HUES48 (cell line): ENCODE data around the gene AMDHD1.
"Not testable (repeated sequence)": the region's sequence is repeated elsewhere in the genome, so short reads cannot be mapped to it uniquely, and the experiment has no call there.

Experiments
- H3K27ac ChIP-seq: one replicate; pipeline ENCODE4 v1.7.0; 2013; ENCODE audit warnings: low read depth, low read length, inconsistent platforms
- H3K27me3 ChIP-seq: 2 replicates; pipeline ENCODE4 v1.6.1; 2013; ENCODE audit warnings: mild to moderate bottlenecking, low read length; ENCODE audit not compliant: control insufficient read depth, insufficient read depth
- H3K36me3 ChIP-seq: 2 replicates; pipeline ENCODE4 v1.6.1; 2013; ENCODE audit warnings: low read length; ENCODE audit not compliant: control insufficient read depth, insufficient read depth
- H3K4me1 ChIP-seq: 2 replicates; pipeline ENCODE4 v1.6.1; 2013; ENCODE audit warnings: mild to moderate bottlenecking, low read length; ENCODE audit not compliant: control insufficient read depth, insufficient read depth
- H3K4me3 ChIP-seq: 2 replicates; pipeline ENCODE4 v1.5.1; 2013; ENCODE audit warnings: mild to moderate bottlenecking, low read depth, low read length
- H3K9ac ChIP-seq: 2 replicates; pipeline ENCODE4 v1.6.1; 2013; ENCODE audit warnings: mild to moderate bottlenecking, low read depth, low read length, moderate library complexity
- H3K9me3 ChIP-seq: 2 replicates; pipeline ENCODE4 v1.6.1; 2013; ENCODE audit warnings: low read length; ENCODE audit not compliant: control insufficient read depth, insufficient read depth

The AMDHD1 gene

DNA sequence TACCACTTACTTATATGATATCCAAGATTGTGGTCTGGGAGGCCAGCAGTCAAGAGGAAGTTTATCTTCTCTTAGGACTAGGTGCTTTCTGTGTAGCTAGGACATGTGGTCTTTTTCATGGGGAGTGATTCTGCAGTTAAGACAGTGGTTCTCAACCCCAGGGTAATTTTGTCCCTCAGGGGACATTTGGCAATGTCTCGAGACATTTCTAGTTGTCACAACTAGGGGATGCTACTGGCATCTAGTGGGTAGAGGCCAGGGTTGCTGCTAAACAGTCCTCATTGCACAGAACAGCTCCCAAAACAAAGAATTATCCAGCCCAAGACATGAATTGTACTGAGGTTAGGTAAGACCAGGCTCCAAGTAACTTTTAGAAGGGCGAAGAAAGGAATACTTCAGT, 20.0 kb downstream of the AMDHD1 start:
- H3K4me1 ChIP-seq: no peaks in the 10 kb centered on the region
- no peak overlapping the region for H3K27ac ChIP-seq
- H3K9me3 ChIP-seq: no peaks in the 10 kb centered on the region

DNA sequence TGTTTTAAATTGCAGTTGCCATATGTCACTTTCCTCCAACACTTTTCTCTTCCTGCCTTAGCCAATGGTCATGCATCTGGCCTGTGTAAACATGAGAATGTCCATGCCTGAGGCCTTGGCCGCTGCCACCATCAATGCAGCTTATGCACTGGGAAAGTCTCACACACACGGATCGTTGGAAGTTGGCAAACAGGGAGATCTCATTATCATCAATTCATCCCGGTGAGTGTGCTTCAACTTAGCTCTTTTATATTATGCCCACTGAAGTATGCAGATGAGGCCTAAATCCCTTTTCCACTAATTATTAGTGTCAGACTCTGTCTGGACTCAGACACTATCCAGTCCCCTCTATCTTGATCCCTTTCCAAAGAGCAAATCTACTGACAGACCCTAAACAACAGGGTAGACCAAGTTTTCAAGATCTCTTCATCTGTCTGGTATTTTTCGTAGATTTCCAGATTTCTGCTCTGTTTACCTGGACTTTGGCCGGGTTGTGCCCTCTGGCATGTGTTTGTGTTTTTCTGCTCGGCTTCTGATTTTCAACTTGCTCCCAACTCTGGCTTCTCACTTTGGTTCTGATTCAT, 23.2 kb downstream of the AMDHD1 start:
- H3K9ac ChIP-seq: no peak overlapping the region
- no peaks in the 10 kb centered on the region for H3K9me3 ChIP-seq
- H3K27me3 ChIP-seq: no peaks in the 10 kb centered on the region
- H3K4me1 ChIP-seq: peaks cover 8% of the 10 kb centered on the region
- no peaks in the 10 kb centered on the region for H3K36me3 ChIP-seq
- no peak overlapping the region for H3K4me3 ChIP-seq
- no peak overlapping the region for H3K27ac ChIP-seq

More for the DNA sequence above, 20.0 kb downstream of the AMDHD1 start:
- Histone ChIP-seq H3K9ac (no peak overlapping the region), H3K36me3 (no peaks in the 10 kb centered on the region), H3K27me3 (no peaks in the 10 kb centered on the region), H3K4me3 (no peak overlapping the region)

DNA sequence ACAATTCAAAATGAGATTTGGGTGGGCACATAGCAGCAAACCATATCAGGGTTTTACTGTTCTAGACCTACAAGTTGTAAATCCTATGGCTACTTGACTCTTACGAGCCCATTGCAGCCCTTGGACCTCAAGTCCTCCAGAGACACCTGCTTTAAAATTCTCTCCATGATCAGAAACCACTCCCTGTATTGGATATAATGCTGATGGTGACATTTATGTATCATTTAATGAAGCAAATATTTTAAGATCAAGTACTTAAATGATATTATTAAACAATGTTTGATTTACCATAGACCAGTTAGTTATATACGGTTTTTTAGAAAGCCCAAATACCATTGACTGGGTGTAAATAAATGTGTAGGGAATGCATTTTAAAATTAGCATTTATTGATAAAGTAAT, 24.2 kb downstream of the AMDHD1 start:
- H3K9me3 ChIP-seq: no peaks in the 10 kb centered on the region
- no peaks in the 10 kb centered on the region for H3K36me3 ChIP-seq
- no peak overlapping the region for H3K27ac ChIP-seq
- peaks cover 10% of the 10 kb centered on the region for H3K4me1 ChIP-seq
- H3K27me3 ChIP-seq: no peaks in the 10 kb centered on the region
- no peak overlapping the region for H3K9ac ChIP-seq
- no peak overlapping the region for H3K4me3 ChIP-seq

DNA sequence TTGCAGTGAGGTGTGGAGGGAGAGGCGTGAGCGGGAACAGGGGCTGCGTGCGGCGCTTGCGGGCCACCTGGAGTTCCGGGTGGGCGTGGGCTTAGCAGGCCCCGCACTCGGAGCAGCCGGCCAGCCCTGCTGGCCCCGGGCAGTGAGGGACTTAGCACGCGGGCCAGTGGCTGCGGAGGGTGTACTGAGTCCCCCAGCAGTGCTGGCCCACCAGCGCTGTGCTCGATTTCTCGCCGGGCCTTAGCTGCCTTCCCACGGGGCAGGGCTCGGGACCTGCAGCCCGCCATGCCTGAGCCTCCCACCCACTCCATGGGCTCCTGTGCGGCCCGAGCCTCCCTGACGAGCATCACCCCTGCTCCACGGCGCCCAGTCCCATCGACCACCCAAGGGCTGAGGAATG, 26.0 kb downstream of the AMDHD1 start:
- H3K9ac ChIP-seq, H3K36me3 ChIP-seq, H3K27ac ChIP-seq, H3K4me3 ChIP-seq, H3K27me3 ChIP-seq, H3K9me3 ChIP-seq: not testable (repeated sequence)
- H3K4me1 ChIP-seq: peaks cover 10% of the 10 kb centered on the region

DNA sequence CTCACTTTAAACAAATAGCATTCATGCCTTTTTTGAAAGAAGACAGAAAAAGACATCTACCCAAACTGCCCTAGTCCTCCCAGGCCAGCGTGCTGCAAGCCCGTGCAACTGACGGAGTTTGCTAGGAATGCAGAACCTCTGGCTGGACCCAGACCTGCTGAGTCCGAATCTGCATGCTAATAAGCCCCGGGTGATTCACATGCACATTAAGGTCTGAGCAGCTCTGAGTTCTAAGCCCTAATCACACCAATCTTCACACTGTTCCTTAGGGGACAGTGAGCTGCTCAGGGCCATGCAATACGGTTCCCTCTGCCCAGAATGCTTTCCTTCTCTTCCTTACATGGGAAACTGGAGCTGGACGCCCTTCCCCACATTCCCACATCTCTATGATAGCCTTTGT, 27.8 kb downstream of the AMDHD1 start:
- Histone ChIP-seq H3K4me1 (peaks cover 10% of the 10 kb centered on the region), H3K36me3 (no peaks in the 10 kb centered on the region), H3K27ac (peak overlapping the region; percentile 71), H3K9ac (no peak overlapping the region), H3K27me3 (no peaks in the 10 kb centered on the region), H3K4me3 (no peak overlapping the region), H3K9me3 (no peaks in the 10 kb centered on the region)

DNA sequence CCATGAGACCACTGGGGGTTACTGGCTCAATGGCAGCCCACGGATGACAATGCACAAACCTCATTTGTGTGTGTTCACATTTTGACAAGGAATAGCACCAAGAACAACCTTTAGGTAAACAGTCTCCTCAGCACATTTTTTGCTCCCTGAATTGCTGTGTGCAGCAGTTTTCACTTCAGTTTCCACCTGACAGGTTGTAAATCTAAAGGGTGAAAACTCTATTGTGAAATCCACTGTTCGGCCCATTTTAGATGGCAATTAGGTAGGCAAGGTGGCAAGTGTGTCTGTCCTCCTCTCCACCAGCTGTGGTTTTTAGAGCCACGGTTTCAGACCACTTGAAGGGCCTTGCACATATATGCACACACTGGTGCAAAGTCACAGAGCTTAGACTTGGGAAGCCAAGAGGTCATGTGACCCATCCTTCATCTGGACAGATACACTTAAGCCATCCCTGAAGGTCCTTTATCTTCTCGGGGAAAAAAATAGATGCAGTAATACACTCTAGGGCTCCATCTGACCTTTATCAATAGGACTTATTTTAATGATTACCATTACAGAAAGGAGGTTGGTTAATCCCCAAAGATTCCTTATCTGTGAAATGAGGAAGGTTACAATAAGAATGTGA, 29.8 kb downstream of the AMDHD1 start:
- Histone ChIP-seq H3K9me3 (no peaks in the 10 kb centered on the region), H3K27ac (no peak overlapping the region), H3K36me3 (no peaks in the 10 kb centered on the region), H3K4me3 (no peak overlapping the region), H3K4me1 (peaks cover 10% of the 10 kb centered on the region), H3K9ac (no peak overlapping the region), H3K27me3 (no peaks in the 10 kb centered on the region)

DNA sequence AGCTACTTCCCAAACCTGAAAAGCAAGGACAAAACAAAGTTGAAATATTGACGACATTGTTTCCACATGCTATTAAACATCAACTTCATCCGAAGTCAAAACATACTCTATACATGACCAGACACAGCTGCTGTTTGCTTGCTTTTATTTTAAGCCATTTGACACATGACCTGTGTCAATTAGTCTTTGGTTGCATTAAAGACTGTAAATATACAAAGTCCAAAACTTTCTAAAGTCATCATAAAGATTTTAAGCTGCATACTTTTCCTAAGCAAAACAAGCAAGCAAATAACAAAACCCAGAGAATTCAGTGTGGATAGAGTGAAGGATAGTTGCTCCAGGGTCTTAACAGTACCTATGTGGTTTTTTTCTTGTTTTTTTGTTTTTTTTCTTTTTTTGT, 31.2 kb downstream of the AMDHD1 start:
- Histone ChIP-seq H3K36me3 (no peaks in the 10 kb centered on the region), H3K27ac (no peak overlapping the region), H3K27me3 (no peaks in the 10 kb centered on the region), H3K4me1 (peaks cover 10% of the 10 kb centered on the region), H3K4me3 (no peak overlapping the region), H3K9ac (no peak overlapping the region), H3K9me3 (no peaks in the 10 kb centered on the region)

DNA sequence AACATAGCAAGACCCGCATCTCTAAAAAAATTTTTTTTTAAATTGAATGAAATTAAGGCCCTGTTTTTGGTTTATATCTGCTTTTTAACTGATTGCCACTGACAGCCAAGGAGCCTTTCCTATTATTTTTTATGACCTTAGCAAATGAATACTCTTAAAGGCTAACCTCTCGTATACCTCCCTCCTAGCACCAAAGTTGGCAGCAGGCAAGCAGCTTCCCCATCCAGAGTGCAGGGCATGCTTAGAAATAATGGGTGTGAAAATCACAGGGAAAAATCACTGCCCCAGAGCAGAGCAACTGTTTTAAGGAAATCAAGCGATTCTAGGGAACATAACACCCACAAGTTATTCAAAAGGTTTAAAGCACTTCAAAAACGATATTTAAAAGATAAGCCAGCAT, 32.4 kb downstream of the AMDHD1 start:
- H3K27me3 ChIP-seq: no peaks in the 10 kb centered on the region
- no peak overlapping the region for H3K27ac ChIP-seq
- H3K9ac ChIP-seq: no peak overlapping the region
- H3K4me3 ChIP-seq: no peak overlapping the region
- peaks cover 9% of the 10 kb centered on the region for H3K4me1 ChIP-seq
- no peaks in the 10 kb centered on the region for H3K9me3 ChIP-seq
- no peaks in the 10 kb centered on the region for H3K36me3 ChIP-seq

DNA sequence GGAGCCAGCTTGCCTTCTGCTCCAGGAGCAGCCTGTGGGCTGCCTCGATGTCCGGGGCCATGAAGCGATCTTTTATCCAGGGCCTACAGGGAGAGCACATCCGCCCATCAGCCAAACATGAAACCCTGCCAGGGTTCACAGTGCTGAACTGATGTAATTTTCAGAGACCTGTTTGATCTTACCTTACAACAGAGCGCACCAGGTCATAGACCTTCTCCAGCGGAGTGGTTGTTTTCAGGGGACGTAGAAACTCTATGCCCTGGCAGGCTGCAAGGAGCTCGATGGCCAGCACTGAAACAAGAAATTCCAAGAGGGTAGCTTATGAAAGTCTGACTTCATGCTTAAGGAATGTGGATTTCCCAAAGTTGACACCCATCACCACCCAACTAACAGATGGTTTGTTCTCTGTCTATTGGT, 33.3 kb downstream of the AMDHD1 start:
- peaks cover 2% of the 10 kb centered on the region; the same call in 1 of the 2 replicates for H3K4me1 ChIP-seq
- H3K36me3 ChIP-seq: no peaks in the 10 kb centered on the region
- no peaks in the 10 kb centered on the region for H3K27me3 ChIP-seq
- no peak overlapping the region for H3K4me3 ChIP-seq
- H3K9me3 ChIP-seq: no peaks in the 10 kb centered on the region
- H3K9ac ChIP-seq: no peak overlapping the region
- no peak overlapping the region for H3K27ac ChIP-seq

DNA sequence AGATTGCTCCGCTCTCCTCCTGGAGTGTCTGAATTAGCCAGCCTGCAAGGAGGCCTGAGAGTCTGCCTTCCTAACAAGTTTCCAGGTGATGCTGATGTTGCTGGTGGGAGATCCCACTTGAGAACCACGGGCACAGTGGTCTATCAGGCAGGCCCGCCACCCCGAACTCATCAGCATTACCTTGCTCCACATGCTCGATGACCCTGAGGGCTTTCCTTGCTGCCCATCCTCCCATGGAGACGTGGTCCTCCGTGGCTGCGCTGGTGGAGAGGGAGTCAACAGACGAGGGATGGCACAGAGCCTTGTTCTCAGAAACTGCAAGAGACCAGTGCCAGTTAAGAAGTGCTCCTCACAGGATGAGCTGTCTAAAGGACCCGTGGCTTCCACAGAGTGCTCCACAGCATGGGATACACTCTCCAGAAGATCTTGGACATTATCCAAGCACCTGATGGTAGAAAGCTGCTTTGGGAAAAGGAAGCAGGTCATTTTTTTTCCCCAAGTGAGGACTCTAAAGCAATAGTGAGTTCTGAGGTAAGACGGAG, 34.7 kb downstream of the AMDHD1 start:
- no peaks in the 10 kb centered on the region for H3K27me3 ChIP-seq
- H3K36me3 ChIP-seq: no peaks in the 10 kb centered on the region
- no peak overlapping the region for H3K9ac ChIP-seq
- no peak overlapping the region for H3K27ac ChIP-seq
- no peaks in the 10 kb centered on the region for H3K9me3 ChIP-seq
- H3K4me1 ChIP-seq: no peaks in the 10 kb centered on the region
- no peak overlapping the region for H3K4me3 ChIP-seq

DNA sequence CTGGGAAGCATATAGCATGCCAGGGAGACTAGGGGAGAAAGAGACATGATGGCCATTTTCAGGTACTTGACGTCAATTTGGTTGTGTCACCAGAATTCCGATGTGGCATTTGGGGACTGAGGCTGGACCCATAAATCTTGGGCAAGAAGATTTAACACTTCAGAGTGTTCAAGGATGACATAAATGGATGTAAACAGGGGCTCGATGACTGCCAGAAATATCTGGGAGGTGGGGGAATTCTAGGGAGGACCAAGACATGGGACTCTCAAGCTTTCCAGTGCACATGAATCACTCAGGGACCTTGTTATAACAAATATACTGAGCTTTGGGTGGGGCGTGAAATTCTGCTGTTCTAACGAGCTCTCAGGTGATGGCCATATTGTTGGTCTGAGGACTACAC, 35.2 kb downstream of the AMDHD1 start:
- H3K9ac ChIP-seq: no peak overlapping the region
- H3K9me3 ChIP-seq: no peaks in the 10 kb centered on the region
- H3K36me3 ChIP-seq: no peaks in the 10 kb centered on the region
- no peaks in the 10 kb centered on the region for H3K27me3 ChIP-seq
- H3K4me1 ChIP-seq: no peaks in the 10 kb centered on the region
- H3K27ac ChIP-seq: no peak overlapping the region
- no peak overlapping the region for H3K4me3 ChIP-seq
